Measurements from ENCODE around the gene ADGRA3. TPM values are rescaled to one million over a fixed set of nuclear protein-coding genes. Genes with fewer than 3 reads are reported as not detected.

ADGRA3 gene
- total and polyA plus RNA-seq, 2 of the 13 experiments (the other 11 are each of a cell fraction or from before 2014, with no cell fraction given): 32.2 to 40.8 TPM

DNA sequence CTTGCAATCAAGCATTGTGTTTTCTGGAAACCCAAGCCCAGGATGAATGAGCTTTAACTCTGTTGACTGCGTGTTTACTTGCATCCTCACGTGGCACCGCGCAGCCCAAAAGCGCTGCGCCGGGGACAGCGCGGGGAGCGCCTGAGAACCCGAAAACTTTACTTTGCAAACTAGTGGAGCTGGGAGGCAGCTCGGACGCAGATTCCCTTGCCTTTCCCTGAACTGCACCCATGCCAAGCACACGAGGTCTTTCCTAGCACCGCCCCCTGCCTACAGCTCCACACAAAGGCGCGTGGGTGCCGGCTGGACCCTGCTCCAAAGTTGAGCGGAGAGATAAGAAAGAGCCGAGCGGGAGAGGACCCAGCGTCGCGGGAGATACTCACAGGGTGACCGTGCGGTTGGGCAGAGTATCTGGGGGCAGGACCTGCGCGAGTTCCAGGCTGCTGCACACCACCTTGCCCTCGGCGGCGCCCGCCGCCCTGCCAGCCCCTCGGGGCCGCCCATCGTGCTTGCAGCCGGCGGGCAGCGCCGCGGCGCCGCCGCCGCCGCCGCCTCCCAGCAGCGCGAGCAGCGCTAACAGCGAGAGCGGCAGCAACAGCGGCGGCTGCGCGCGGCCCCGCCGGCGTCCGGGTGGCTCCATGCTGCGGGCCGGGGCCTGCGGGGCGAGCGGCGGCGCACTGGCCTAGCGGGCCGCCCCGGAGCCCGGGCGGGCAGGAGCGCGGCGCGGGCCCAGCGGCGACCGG lies 550 bp downstream of the ADGRA3 start (continued):
- TF ChIP-seq ZNF552 (CRISPR knock-in tag; IDR thresholded peaks at IDR 0.05; ENCODE audit: borderline replicate concordance) (0 out of 2 replicates have a peak, but pooled peaks have one; percentile 63), SATB2 (CRISPR knock-in tag; IDR thresholded peaks at IDR 0.05) (0 out of 2 replicates have a peak, but pooled peaks have one; percentile 48), GMEB2 (CRISPR knock-in tag; IDR thresholded peaks at IDR 0.05; ENCODE audit: low read depth) (no peak), DMAP1 (CRISPR knock-in tag; IDR thresholded peaks at IDR 0.05) (peak; percentile 95), ZSCAN21 (CRISPR knock-in tag; IDR thresholded peaks at IDR 0.05; ENCODE audit: borderline replicate concordance) (peak; percentile 27; the same call in 1 of the 2 replicates), RBM39 (IDR thresholded peaks at IDR 0.05; ENCODE audit: low read depth, low read length, poor library complexity, severe bottlenecking) (peak; percentile 69), PHF21A (CRISPR knock-in tag; IDR thresholded peaks at IDR 0.05) (peak; percentile 61; the same call in 1 of the 2 replicates), NRL (CRISPR knock-in tag; IDR thresholded peaks at IDR 0.05; ENCODE audit: borderline replicate concordance) (0 out of 2 replicates have a peak, but pooled peaks have one; percentile 40), ZNF644 (CRISPR knock-in tag; IDR thresholded peaks at IDR 0.05; ENCODE audit: low read depth) (0 out of 2 replicates have a peak, but pooled peaks have one; percentile 10), GLMP (CRISPR knock-in tag; IDR thresholded peaks at IDR 0.05; ENCODE audit: borderline replicate concordance) (no peak), THAP9 (CRISPR knock-in tag; IDR thresholded peaks at IDR 0.05; ENCODE audit: borderline replicate concordance) (0 out of 2 replicates have a peak, but pooled peaks have one; percentile 35), PRDM15 (CRISPR knock-in tag; IDR thresholded peaks at IDR 0.05) (0 out of 2 replicates have a peak, but pooled peaks have one; percentile 28), MXI1 (IDR thresholded peaks at IDR 0.05; ENCODE audit: borderline replicate concordance, low read depth, low read length) (peak; percentile 86; the same call in 2 of the 3 replicates)
- TF ChIP-seq, protein P1, sequence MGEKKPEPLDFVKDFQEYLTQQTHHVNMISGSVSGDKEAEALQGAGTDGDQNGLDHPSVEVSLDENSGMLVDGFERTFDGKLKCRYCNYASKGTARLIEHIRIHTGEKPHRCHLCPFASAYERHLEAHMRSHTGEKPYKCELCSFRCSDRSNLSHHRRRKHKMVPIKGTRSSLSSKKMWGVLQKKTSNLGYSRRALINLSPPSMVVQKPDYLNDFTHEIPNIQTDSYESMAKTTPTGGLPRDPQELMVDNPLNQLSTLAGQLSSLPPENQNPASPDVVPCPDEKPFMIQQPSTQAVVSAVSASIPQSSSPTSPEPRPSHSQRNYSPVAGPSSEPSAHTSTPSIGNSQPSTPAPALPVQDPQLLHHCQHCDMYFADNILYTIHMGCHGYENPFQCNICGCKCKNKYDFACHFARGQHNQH (CRISPR knock-in tag; IDR thresholded peaks at IDR 0.05): peak; percentile 35; the same call in 1 of the 2 replicates
- TF ChIP-seq, protein P2, sequence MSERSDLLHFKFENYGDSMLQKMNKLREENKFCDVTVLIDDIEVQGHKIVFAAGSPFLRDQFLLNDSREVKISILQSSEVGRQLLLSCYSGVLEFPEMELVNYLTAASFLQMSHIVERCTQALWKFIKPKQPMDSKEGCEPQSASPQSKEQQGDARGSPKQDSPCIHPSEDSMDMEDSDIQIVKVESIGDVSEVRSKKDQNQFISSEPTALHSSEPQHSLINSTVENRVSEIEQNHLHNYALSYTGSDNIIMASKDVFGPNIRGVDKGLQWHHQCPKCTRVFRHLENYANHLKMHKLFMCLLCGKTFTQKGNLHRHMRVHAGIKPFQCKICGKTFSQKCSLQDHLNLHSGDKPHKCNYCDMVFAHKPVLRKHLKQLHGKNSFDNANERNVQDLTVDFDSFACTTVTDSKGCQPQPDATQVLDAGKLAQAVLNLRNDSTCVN (CRISPR knock-in tag; IDR thresholded peaks at IDR 0.05; ENCODE audit: borderline replicate concordance): peak; percentile 44; the same call in 1 of the 2 replicates
